Natural killer cell (primary cell): ENCODE results near the gene CD68. TPM values are rescaled to one million over a fixed set of nuclear protein-coding genes. Genes with fewer than 3 reads are reported as not detected.

ENCODE experiments used
- ATAC-seq, 3 donors: fragments of 150-1000 bp in 2 of 3; fragments of 200-7000 bp in 1 of 3; cut with Tn5 transposase; 1 replicate in 1 of 3; 2 replicates in 2 of 3; pipeline ENCODE4 v1.10.0; 2021; ENCODE audit warnings: mild to moderate bottlenecking in 2 of 3, moderate library complexity in 2 of 3
- DNase-seq, 2 donors: peaks; one replicate each; pipeline versions ENCODE4 v3.0.0 to v3.0.0-alpha.2; 2013 to 2021; ENCODE audit warnings: mixed read lengths in 1 of 2
- H3K27ac ChIP-seq: one replicate; pipeline ENCODE4 v1.5.1; 2013; ENCODE audit warnings: mild to moderate bottlenecking, low read length
- H3K27me3 ChIP-seq: one replicate; pipeline ENCODE4 v1.6.1; 2013; ENCODE audit warnings: low read length; ENCODE audit not compliant: control insufficient read depth, insufficient read depth
- H3K36me3 ChIP-seq: one replicate; pipeline ENCODE4 v1.6.1; 2013; ENCODE audit warnings: low read length; ENCODE audit not compliant: control insufficient read depth, insufficient read depth
- H3K4me1 ChIP-seq: one replicate; pipeline ENCODE4 v1.6.1; 2013; ENCODE audit warnings: low read length; ENCODE audit not compliant: control insufficient read depth, insufficient read depth
- H3K4me3 ChIP-seq: one replicate; pipeline ENCODE4 v1.5.1; 2013; ENCODE audit warnings: low read length
- H3K9me3 ChIP-seq: one replicate; pipeline ENCODE4 v1.6.1; 2013; ENCODE audit warnings: low read length; ENCODE audit not compliant: control insufficient read depth, insufficient read depth
- H3K27ac Mint-ChIP-seq, 2 donors: one replicate each; pipeline ENCODE4 v1.8.0; 2022; ENCODE audit warnings: mild to moderate bottlenecking in 2 of 2, mixed read lengths in 2 of 2, moderate library complexity in 1 of 2
- H3K27me3 Mint-ChIP-seq, 2 donors: one replicate each; pipeline ENCODE4 v1.8.0; 2022; ENCODE audit warnings: low read depth in 2 of 2, mixed read lengths in 2 of 2
- H3K36me3 Mint-ChIP-seq: one replicate; pipeline ENCODE4 v1.8.0; 2022; ENCODE audit warnings: mixed read lengths
- H3K4me1 Mint-ChIP-seq, 2 donors: one replicate each; pipeline ENCODE4 v1.8.0; 2022; ENCODE audit warnings: mixed read lengths in 2 of 2
- H3K4me3 Mint-ChIP-seq: one replicate; pipeline ENCODE4 v1.8.0; 2022; ENCODE audit warnings: mild to moderate bottlenecking, moderate library complexity, mixed read lengths
- H3K9me3 Mint-ChIP-seq, 2 donors: one replicate each; pipeline ENCODE4 v1.8.0; 2022; ENCODE audit warnings: mixed read lengths in 2 of 2
- CTCF ChIP-seq: fragments of 200-600 bp; IDR thresholded peaks from one replicate; pipeline ENCODE4 v1.8.0; 2022; ENCODE audit warnings: antibody characterized with exemption
- WGBS: methylation state at CpG from one replicate; pipeline ENCODE4 v1.1.7; 2013; ENCODE audit warnings: missing lambda C conversion rate; ENCODE audit not compliant: insufficient coverage; 5-methylcytosine and 5-hydroxymethylcytosine counted together
- intact Hi-C: fragments of 100-400 bp; cut with micrococcal nuclease; formaldehyde crosslinking; loops from one replicate; pipeline ENCODE4 v1.14.2; 2022
- total RNA-seq, 4 donors: library from RNA; stranded (reverse); fragments of 120-200 nt in 1 of 4; gene quantifications; one replicate each; pipeline versions ENCODE4 v1.2.3 to v1.2.4, GENCODE V29; 2013 to 2022

Gene CD68
- total RNA-seq, 3 donors from 2014 or later (not counting 1 experiment from before 2014, with no cell fraction given), result 1.4 to 24.7 (median 13.0) TPM

DNA sequence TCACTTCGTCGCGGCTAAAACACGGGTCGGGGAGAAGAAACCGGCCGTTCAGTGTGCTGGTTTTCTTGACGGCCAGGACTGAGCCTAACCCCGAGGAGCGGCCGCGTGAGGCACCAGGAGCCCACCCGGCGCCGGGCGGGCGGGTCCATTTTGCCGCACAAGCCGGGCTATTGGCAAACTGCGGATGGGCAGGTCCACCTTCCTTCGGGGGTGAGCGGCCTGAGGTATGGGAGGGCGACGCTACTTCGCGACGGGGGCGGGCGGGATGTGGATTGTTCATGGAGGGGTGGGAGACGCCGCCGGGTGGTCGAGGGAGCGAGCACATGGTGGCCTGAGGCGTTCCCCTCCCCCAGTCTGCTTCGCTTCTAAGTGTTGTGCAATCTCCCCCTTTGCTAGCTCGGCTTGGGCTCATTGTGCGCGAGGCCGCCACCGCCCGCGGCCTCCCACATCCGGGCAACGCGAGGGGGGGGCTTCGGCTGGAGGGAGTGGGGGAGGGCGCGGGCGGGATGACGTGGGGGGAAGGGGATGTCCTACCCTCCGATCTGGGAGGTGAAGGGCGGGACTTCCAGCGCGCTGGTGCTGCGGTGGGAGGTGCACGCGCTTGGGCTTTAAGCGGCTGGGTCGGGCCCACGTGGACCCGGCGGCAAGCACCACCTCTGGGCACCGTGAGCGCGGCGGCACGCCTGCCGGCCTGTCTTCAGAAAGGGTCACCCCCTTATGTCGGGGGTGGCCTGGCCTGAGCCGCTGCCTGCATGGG lies 5.9 kb upstream of the CD68 start:
- H3K36me3 Mint-ChIP-seq, result peaks cover 15% of the 10 kb centered on the region
- no peaks in the 10 kb centered on the region for H3K27me3 Mint-ChIP-seq
- under 1% methylated on average over 71 of the region's 71 CpGs for WGBS
- peak; percentile 91 to 97 for DNase-seq
- no peaks in the 10 kb centered on the region for H3K27me3 ChIP-seq
- peak; percentile 51 to 70 (median 53) for ATAC-seq
- H3K9me3 Mint-ChIP-seq, result no peaks in the 10 kb centered on the region
- intact Hi-C loops, result loop anchor here (1.0 to 5.0 kb wide), 6 partner anchors 10 to 269 kb away; partner anchors contain the start of genes EIF5A, FXR2, MPDU1 and POLR2A
- H3K27ac ChIP-seq, result peak overlapping the region; percentile 96
- peak overlapping the region; percentile 93 for H3K4me3 ChIP-seq
- H3K36me3 ChIP-seq, result peaks cover 55% of the 10 kb centered on the region
- peaks cover 36% of the 10 kb centered on the region for H3K4me1 ChIP-seq
- H3K4me1 Mint-ChIP-seq, result peaks cover 43 to 47% of the 10 kb centered on the region in 2 donors
- TF ChIP-seq CTCF, result no peak
- peak overlapping the region; percentile 98 to 100 for H3K27ac Mint-ChIP-seq
- peak overlapping the region; percentile 99 for H3K4me3 Mint-ChIP-seq
- no peaks in the 10 kb centered on the region for H3K9me3 ChIP-seq

DNA sequence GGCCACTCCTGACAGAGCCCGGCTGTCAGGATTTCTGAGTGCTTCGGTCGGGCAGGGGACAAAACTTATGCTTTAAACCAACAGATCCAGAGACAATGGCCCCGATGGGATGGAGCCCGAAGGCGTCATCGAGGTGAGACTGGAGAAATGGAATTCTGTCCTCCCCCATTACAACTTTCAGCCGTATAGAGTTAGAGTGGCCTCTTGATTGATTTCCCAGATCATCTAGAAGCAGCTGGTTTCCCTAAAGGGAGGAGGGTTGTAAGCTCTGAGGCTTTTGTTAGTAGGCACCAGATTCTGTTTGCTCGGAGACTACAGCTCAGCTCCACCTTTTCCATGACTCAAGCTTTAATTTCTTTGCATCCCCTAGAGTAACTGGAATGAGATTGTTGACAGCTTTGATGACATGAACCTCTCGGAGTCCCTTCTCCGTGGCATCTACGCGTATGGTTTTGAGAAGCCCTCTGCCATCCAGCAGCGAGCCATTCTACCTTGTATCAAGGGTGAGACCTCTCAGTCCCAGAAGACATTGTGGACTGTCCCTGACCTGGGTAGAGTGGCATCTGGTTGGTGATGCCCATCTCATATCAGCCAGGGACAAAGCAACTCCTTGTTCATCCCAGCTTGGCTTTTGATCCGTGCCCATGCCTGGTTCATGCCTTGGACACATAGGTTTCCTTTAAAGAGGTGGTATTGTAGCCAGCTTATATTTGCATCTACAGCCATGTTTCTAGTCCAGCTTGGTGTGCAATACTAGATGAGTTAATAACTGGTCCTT lies 5.1 kb upstream of the CD68 start:
- peak overlapping the region; percentile 98 to 100 for H3K27ac Mint-ChIP-seq
- H3K27ac ChIP-seq, result peak overlapping the region; percentile 36
- peak in 1 of 2 donors; percentile 29 for DNase-seq
- H3K4me1 Mint-ChIP-seq, result peaks cover 48 to 55% of the 10 kb centered on the region in 2 donors
- H3K9me3 ChIP-seq, result no peaks in the 10 kb centered on the region
- H3K36me3 ChIP-seq, result peaks cover 60% of the 10 kb centered on the region
- ATAC-seq, result no peak
- no peak for TF ChIP-seq CTCF
- H3K4me3 Mint-ChIP-seq, result peak overlapping the region; percentile 99
- intact Hi-C loops, result loop anchor here (5.0 kb wide), 1 partner anchor 268 kb away; no protein-coding TSS in a partner anchor
- H3K36me3 Mint-ChIP-seq, result peaks cover 15% of the 10 kb centered on the region
- WGBS, result 40% methylated on average over 14 of the region's 15 CpGs
- peaks cover 45% of the 10 kb centered on the region for H3K4me1 ChIP-seq
- H3K4me3 ChIP-seq, result peak overlapping the region; percentile 93
- no peaks in the 10 kb centered on the region for H3K9me3 Mint-ChIP-seq
- no peaks in the 10 kb centered on the region for H3K27me3 Mint-ChIP-seq
- no peaks in the 10 kb centered on the region for H3K27me3 ChIP-seq

- Histone ChIP-seq H3K4me3 (no peak overlapping the region), H3K4me1 (peaks cover 56% of the 10 kb centered on the region), H3K9me3 (no peaks in the 10 kb centered on the region), H3K27ac (peak overlapping the region; percentile 15), H3K36me3 (peaks cover 55% of the 10 kb centered on the region), H3K27me3 (no peaks in the 10 kb centered on the region)
- peaks cover 56 to 66% of the 10 kb centered on the region in 2 donors for H3K4me1 Mint-ChIP-seq
- no peak for TF ChIP-seq CTCF
- no peaks in the 10 kb centered on the region for H3K9me3 Mint-ChIP-seq
- peak overlapping the region; percentile 21 for H3K4me3 Mint-ChIP-seq
- peak overlapping the region; percentile 98 to 100 for H3K27ac Mint-ChIP-seq
- no peak for DNase-seq
- H3K36me3 Mint-ChIP-seq, result peaks cover 15% of the 10 kb centered on the region
- no peaks in the 10 kb centered on the region for H3K27me3 Mint-ChIP-seq
- intact Hi-C loops, result no loop called here
- 73% methylated on average over 1 of the region's 1 CpG for WGBS
- ATAC-seq, result no peak
Measured at GRCh38 chr17:7575481-7575883, 4.0 kb upstream of the CD68 start.
